Lung (tissue), 12 donors: Measurements from ENCODE around the gene OR2L3. TPM values are rescaled to one million over a fixed set of nuclear protein-coding genes. Genes with fewer than 3 reads are reported as not detected.

Experiments
- ATAC-seq: fragments of 200-7000 bp; cut with Tn5 transposase; one replicate; pipeline ENCODE4 v1.9.1; 2020; ENCODE audit warnings: moderate number of reproducible peaks; ENCODE audit not compliant: insufficient read depth, low FRiP score
- DNase-seq, 3 donors: peaks; one replicate each; pipeline ENCODE4 v3.0.0-alpha.2; 2013 to 2017
- H3K27ac ChIP-seq, 2 donors: one replicate each; pipeline ENCODE4 v1.5.1; 2013; ENCODE audit warnings: mild to moderate bottlenecking in 2 of 2, moderate library complexity in 2 of 2, control low read depth in 1 of 2, inconsistent platforms in 1 of 2, low read depth in 1 of 2, low read length in 1 of 2
- H3K27me3 ChIP-seq, 3 donors: one replicate each; pipeline ENCODE4 v1.5.1; 2013; ENCODE audit warnings: low read length in 2 of 3; ENCODE audit not compliant: control insufficient read depth in 3 of 3, insufficient read depth in 3 of 3
- H3K36me3 ChIP-seq, 4 donors: one replicate each; pipeline ENCODE4 v1.5.1; 2013; ENCODE audit warnings: low read length in 4 of 4, mild to moderate bottlenecking in 1 of 4, moderate library complexity in 1 of 4; ENCODE audit not compliant: control insufficient read depth in 4 of 4, insufficient read depth in 4 of 4
- H3K4me1 ChIP-seq, 5 donors: one replicate each; pipeline ENCODE4 v1.5.1; 2013; ENCODE audit warnings: low read length in 5 of 5, mild to moderate bottlenecking in 2 of 5, moderate library complexity in 1 of 5; ENCODE audit not compliant: control insufficient read depth in 5 of 5, insufficient read depth in 5 of 5
- H3K4me3 ChIP-seq: one replicate; pipeline ENCODE4 v1.5.1; 2013; ENCODE audit warnings: mild to moderate bottlenecking, control low read depth, moderate library complexity
- H3K9ac ChIP-seq, 2 donors: one replicate each; pipeline ENCODE4 v1.5.1; 2013; ENCODE audit warnings: low read length in 2 of 2, control low read depth in 1 of 2; ENCODE audit not compliant: insufficient read depth in 1 of 2
- H3K9me3 ChIP-seq, 4 donors: one replicate each; pipeline ENCODE4 v1.5.1; 2013; ENCODE audit warnings: low read length in 3 of 4, mild to moderate bottlenecking in 1 of 4, moderate library complexity in 1 of 4; ENCODE audit not compliant: control insufficient read depth in 4 of 4, insufficient read depth in 3 of 4
- WGBS, 2 donors: extraction: QIAGEN DNeasy Blood & Tissue Kit; methylation state at CpG; one replicate each; pipeline ENCODE4 v1.1.7; 2013; 5-methylcytosine and 5-hydroxymethylcytosine counted together
- polyA plus RNA-seq, 2 donors: library from polyadenylated mRNA; stranded (reverse); fragments of 200-250 nt; gene quantifications; one replicate each; pipeline ENCODE4 v1.2.1, GENCODE V29; 2013
- total RNA-seq, 2 donors: library from RNA; depleted of rRNA in 1 of 2; stranded (reverse); fragments of >200 nt in 1 of 2; gene quantifications; one replicate each; pipeline ENCODE4 v1.2.1, GENCODE V29; 2014 to 2021
- TF ChIP-seq, protein P1 (sequence below): IDR thresholded peaks from 2 replicates; pipeline ENCODE4 v1.5.1; 2012; ENCODE audit warnings: mild to moderate bottlenecking; ENCODE audit errors: control extremely low read depth, extremely low read depth
- donor health status: control.
- donor health status: control.
- donor health status: Bipolar disorder and iron deficiency.
- donor health status: healthy.
- donor health status: DM: yes; HTN: yes; CAD: no.

The OR2L3 gene
- total and polyA plus RNA-seq, 4 donors: not detected

DNA sequence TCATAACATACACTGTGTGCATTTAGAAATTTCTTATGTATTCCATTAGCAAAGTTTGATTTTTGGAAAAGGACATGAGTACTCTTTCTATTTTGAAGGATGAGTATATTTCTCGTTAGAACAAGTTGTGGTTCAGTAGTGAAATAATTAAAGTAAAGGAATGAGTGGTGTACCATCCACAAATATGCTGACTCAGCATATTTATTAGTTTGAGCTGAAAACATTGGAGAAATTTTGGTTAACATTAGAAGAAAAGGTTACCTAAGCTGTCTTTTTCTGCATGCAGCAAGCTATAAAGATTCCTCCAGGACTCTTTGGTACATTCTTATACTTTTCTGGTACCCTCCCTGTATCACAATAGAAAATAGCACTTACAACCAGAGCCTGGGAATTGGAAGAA lies 38.9 kb upstream of the OR2L3 start:
- H3K4me1 ChIP-seq: no peaks in the 10 kb centered on the region
- DNase-seq: no peak
- no peak for ATAC-seq
- WGBS, 2 donors: 52 to 70% methylated on average over 1 of the region's 1 CpG
- H3K4me3 ChIP-seq: no peak overlapping the region
- peaks cover 0 to 10% (median 8%) of the 10 kb centered on the region in 4 donors for H3K9me3 ChIP-seq
- TF ChIP-seq, protein P1, sequence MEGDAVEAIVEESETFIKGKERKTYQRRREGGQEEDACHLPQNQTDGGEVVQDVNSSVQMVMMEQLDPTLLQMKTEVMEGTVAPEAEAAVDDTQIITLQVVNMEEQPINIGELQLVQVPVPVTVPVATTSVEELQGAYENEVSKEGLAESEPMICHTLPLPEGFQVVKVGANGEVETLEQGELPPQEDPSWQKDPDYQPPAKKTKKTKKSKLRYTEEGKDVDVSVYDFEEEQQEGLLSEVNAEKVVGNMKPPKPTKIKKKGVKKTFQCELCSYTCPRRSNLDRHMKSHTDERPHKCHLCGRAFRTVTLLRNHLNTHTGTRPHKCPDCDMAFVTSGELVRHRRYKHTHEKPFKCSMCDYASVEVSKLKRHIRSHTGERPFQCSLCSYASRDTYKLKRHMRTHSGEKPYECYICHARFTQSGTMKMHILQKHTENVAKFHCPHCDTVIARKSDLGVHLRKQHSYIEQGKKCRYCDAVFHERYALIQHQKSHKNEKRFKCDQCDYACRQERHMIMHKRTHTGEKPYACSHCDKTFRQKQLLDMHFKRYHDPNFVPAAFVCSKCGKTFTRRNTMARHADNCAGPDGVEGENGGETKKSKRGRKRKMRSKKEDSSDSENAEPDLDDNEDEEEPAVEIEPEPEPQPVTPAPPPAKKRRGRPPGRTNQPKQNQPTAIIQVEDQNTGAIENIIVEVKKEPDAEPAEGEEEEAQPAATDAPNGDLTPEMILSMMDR: no peak
- H3K27ac ChIP-seq: no peak overlapping the region
- H3K36me3 ChIP-seq: no peaks in the 10 kb centered on the region
- H3K9ac ChIP-seq: no peak overlapping the region
- H3K27me3 ChIP-seq: no peaks in the 10 kb centered on the region

DNA sequence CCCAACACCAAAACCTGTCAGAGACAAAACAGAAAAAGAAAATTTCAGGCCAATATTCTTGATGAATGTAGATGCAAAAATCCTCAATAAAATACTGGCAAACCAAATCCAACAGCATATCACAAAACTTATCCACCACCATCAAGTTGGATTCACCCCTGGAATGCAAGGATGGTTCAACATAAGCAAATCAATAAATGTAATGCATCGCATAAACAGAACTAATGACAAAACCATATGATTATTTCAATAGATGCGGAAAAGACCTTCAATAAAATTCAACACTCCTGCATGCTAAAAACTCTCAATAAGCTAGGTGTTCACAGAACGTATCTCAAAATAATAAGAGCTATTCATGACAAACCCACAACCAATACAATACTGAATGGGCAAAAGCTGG lies 37.0 kb upstream of the OR2L3 start:
- Histone ChIP-seq H3K27ac (no peak overlapping the region), H3K36me3 (no peaks in the 10 kb centered on the region), H3K9me3 (peaks cover 3 to 10% (median 8%) of the 10 kb centered on the region in 4 donors), H3K4me3 (no peak overlapping the region), H3K4me1 (no peaks in the 10 kb centered on the region), H3K27me3 (no peaks in the 10 kb centered on the region), H3K9ac (no peak overlapping the region)
- no peak for DNase-seq
- WGBS, 2 donors: 84 to 92% methylated on average over 3 of the region's 3 CpGs
- TF ChIP-seq, protein P1: no peak
- ATAC-seq: no peak

DNA sequence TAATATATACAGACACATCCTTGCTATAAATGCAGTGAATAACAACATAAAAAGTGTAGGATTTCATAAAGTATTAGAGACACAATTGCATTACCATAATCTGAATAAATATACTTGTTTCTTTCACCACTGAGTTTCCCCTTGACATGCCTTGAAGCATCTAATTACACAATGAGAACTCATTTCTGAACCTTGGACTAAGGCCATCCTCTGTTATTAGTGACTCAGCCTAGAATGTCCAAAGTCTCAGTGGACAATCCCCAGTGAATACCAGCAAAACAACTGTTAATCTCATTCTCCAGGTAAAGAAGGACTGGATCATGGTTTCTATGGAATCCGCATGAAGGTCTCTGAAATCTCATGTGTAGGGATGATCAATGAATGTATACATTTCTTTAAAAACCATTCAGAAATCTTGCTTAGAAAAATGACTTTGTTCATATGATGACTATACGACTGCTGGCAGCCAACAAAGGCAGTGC lies 33.4 kb upstream of the OR2L3 start, which contains the start of gene OR2L5:
Gene OR2L5 (plus strand): TSS at position 432 of the 482 bp plus-strand sequence. CDS start 8,288 bp downstream, outside the sequence.
- DNase-seq (no peak), ATAC-seq (no peak)
- Histone ChIP-seq H3K4me3 (no peak within 1 kb of the TSS), H3K4me1 (no peaks in the 10 kb centered on the region), H3K36me3 (no peaks in the 10 kb centered on the region), H3K27me3 (no peaks in the 10 kb centered on the region), H3K9ac (no peak within 1 kb of the TSS), H3K9me3 (peaks cover 2 to 10% (median 4%) of the 10 kb centered on the region in 4 donors), H3K27ac (no peak within 1 kb of the TSS)
- TF ChIP-seq, protein P1: no peak
- 89 to 95% methylated on average over 2 of the region's 2 CpGs for WGBS, 2 donors

DNA sequence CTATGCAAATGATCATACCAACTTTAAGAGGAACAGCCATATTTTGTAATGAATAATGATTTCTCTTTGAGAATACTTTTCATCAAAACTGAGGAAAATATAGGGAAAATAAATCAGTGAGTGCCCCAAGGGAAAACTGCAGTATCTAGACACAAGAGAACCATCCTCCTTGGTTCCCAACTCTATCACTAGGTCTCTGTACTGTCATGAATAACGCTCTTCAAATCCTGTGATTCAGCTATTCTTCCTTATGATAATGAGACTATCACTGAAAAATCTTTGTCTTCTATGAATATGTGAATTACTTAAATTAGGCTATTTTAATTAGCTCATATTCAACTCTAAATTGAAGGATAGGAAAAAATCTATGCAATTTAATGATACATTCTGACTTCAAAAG lies 30.8 kb upstream of the OR2L3 start:
- Histone ChIP-seq H3K9ac (no peak overlapping the region), H3K9me3 (peaks cover 0 to 6% (median 2%) of the 10 kb centered on the region in 4 donors), H3K27me3 (no peaks in the 10 kb centered on the region), H3K36me3 (no peaks in the 10 kb centered on the region), H3K4me1 (no peaks in the 10 kb centered on the region), H3K27ac (no peak overlapping the region), H3K4me3 (no peak overlapping the region)
- TF ChIP-seq, protein P1: no peak
- 82 to 93% methylated on average over 1 of the region's 1 CpG for WGBS, 2 donors
- no peak for ATAC-seq
- DNase-seq: no peak
